Measurements from ENCODE around the gene TAF11.

DNA sequence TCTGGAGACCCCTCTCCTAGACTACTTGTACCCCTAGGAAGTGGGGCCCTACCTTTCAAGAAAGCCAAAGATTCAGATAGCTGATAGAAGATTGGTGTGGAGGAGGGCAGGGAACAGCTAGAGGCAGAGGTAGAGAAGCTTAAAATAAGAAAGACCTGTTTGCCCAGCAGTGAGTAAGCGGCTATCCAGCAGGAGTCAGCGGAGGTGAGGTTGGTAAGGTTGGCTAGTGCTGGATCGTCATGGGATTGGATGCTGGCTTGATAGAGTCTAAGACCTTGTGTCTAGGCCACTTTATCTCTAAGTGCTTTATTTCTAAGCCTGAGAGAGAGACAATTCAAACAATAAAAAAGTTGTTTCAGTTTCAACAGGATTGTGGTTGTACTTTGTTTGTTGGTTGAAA is 20.4 kb upstream of the TAF11 start:
- TF ChIP-seq, protein P1, sequence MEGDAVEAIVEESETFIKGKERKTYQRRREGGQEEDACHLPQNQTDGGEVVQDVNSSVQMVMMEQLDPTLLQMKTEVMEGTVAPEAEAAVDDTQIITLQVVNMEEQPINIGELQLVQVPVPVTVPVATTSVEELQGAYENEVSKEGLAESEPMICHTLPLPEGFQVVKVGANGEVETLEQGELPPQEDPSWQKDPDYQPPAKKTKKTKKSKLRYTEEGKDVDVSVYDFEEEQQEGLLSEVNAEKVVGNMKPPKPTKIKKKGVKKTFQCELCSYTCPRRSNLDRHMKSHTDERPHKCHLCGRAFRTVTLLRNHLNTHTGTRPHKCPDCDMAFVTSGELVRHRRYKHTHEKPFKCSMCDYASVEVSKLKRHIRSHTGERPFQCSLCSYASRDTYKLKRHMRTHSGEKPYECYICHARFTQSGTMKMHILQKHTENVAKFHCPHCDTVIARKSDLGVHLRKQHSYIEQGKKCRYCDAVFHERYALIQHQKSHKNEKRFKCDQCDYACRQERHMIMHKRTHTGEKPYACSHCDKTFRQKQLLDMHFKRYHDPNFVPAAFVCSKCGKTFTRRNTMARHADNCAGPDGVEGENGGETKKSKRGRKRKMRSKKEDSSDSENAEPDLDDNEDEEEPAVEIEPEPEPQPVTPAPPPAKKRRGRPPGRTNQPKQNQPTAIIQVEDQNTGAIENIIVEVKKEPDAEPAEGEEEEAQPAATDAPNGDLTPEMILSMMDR (IDR thresholded peaks at IDR 0.05) = no peak
- TF ChIP-seq EP300 (IDR thresholded peaks at IDR 0.05) = no peak
